ENCODE data around the gene PROCA1. TPM values are rescaled to one million over a fixed set of nuclear protein-coding genes. Genes with fewer than 3 reads are reported as not detected.

PROCA1 gene
- total and polyA plus RNA-seq, 2 of the 13 experiments (the other 11 are each of a cell fraction or from before 2014, with no cell fraction given), result 0.73 to 1.5 TPM

DNA sequence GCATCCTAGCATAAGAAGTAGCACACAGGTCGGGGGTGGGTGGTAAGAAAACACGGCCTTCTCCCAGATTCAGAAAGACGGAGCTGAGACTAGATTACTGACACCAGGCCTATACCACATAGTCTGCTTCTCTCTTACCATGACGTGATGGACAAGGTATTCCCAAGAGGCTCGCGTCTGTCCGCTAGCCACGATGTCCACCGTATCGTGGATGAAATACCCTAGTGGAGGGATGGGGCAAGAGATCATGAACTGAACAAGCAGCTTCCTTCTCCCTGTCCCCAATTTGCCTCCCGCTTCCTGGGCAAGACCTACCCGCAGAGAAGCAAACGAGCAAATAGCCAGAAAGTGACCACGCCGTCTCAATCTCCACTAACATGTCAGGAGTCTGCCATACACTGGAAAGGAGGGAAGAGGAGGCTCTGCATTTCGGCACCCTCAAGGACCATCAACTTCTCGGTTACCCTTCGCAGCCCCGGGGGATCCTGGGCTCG lies 13.5 kb upstream of the PROCA1 start (continued):
- TF ChIP-seq MYNN (CRISPR knock-in tag; IDR thresholded peaks at IDR 0.05; ENCODE audit: low read depth), result 0 out of 2 replicates have a peak, but pooled peaks have one; percentile 22
- no peak for TF ChIP-seq NFYC (CRISPR knock-in tag; IDR thresholded peaks at IDR 0.05)
- TF ChIP-seq REL (CRISPR knock-in tag; conservative IDR thresholded peaks at IDR 0.05), result 0 out of 2 replicates have a peak, but pooled peaks have one; percentile 21
- peak; percentile 89 for TF ChIP-seq POLR2AphosphoS2 (IDR thresholded peaks at IDR 0.05; ENCODE audit: low read depth, low read length)
- TF ChIP-seq, protein P1, sequence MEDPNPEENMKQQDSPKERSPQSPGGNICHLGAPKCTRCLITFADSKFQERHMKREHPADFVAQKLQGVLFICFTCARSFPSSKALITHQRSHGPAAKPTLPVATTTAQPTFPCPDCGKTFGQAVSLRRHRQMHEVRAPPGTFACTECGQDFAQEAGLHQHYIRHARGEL (CRISPR knock-in tag; IDR thresholded peaks at IDR 0.05), result peak; percentile 15; the same call in 1 of the 2 replicates
- peak; percentile 36; the same call in 1 of the 2 replicates for TF ChIP-seq ZNF430 (CRISPR knock-in tag; IDR thresholded peaks at IDR 0.05)
- peak; percentile 67 for TF ChIP-seq POLR2AphosphoS5 (IDR thresholded peaks at IDR 0.05; ENCODE audit: low read depth, low read length)
- TF ChIP-seq ZSCAN12 (CRISPR knock-in tag; IDR thresholded peaks at IDR 0.05), result 0 out of 2 replicates have a peak, but pooled peaks have one; percentile 17
- no peak for TF ChIP-seq ZNF263 (CRISPR knock-in tag; IDR thresholded peaks at IDR 0.05)
- TF ChIP-seq HOXA9 (CRISPR knock-in tag; IDR thresholded peaks at IDR 0.05; ENCODE audit: borderline replicate concordance), result 0 out of 2 replicates have a peak, but pooled peaks have one; percentile 29
- 0 out of 2 replicates have a peak, but pooled peaks have one; percentile 38 for TF ChIP-seq TGIF2 (CRISPR knock-in tag; IDR thresholded peaks at IDR 0.05)
- TF ChIP-seq ZNF776 (CRISPR knock-in tag; IDR thresholded peaks at IDR 0.05), result peak; percentile 6; the same call in 1 of the 2 replicates
- TF ChIP-seq FOXJ3 (CRISPR knock-in tag; IDR thresholded peaks at IDR 0.05; ENCODE audit: borderline replicate concordance), result no peak
- peak; percentile 19; the same call in 1 of the 2 replicates for TF ChIP-seq NFKBIZ (CRISPR knock-in tag; IDR thresholded peaks at IDR 0.05)
- peak; percentile 65 to 80; a peak in 3 of 4 replicates for TF ChIP-seq POLR2A (IDR thresholded peaks at IDR 0.05; ENCODE audit: insufficient read depth in 1 of 2, low read depth in 2 of 2, low read length in 2 of 2)
- TF ChIP-seq DNMT3B (CRISPR knock-in tag; conservative IDR thresholded peaks at IDR 0.05), result peak; percentile 51; the same call in 1 of the 2 replicates
- TF ChIP-seq ZSCAN9 (CRISPR knock-in tag; IDR thresholded peaks at IDR 0.05; ENCODE audit: borderline replicate concordance), result peak; percentile 19; the same call in 1 of the 2 replicates
- TF ChIP-seq ZNF773 (CRISPR knock-in tag; IDR thresholded peaks at IDR 0.05; ENCODE audit: borderline replicate concordance), result 0 out of 2 replicates have a peak, but pooled peaks have one; percentile 62
- TF ChIP-seq ZNF235 (CRISPR knock-in tag; IDR thresholded peaks at IDR 0.05; ENCODE audit: borderline replicate concordance), result no peak
- TF ChIP-seq GTF3A (CRISPR knock-in tag; conservative IDR thresholded peaks at IDR 0.05), result no peak
- 0 out of 2 replicates have a peak, but pooled peaks have one; percentile 51 for TF ChIP-seq AKAP8 (CRISPR knock-in tag; IDR thresholded peaks at IDR 0.05)
- TF ChIP-seq TMF1 (CRISPR knock-in tag; IDR thresholded peaks at IDR 0.05; ENCODE audit: low read depth), result 0 out of 2 replicates have a peak, but pooled peaks have one; percentile 4
- TF ChIP-seq, protein P2, sequence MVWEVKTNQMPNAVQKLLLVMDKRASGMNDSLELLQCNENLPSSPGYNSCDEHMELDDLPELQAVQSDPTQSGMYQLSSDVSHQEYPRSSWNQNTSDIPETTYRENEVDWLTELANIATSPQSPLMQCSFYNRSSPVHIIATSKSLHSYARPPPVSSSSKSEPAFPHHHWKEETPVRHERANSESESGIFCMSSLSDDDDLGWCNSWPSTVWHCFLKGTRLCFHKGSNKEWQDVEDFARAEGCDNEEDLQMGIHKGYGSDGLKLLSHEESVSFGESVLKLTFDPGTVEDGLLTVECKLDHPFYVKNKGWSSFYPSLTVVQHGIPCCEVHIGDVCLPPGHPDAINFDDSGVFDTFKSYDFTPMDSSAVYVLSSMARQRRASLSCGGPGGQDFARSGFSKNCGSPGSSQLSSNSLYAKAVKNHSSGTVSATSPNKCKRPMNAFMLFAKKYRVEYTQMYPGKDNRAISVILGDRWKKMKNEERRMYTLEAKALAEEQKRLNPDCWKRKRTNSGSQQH (CRISPR knock-in tag; IDR thresholded peaks at IDR 0.05; ENCODE audit: low read depth), result 0 out of 2 replicates have a peak, but pooled peaks have one; percentile 26
- TF ChIP-seq, protein P3, sequence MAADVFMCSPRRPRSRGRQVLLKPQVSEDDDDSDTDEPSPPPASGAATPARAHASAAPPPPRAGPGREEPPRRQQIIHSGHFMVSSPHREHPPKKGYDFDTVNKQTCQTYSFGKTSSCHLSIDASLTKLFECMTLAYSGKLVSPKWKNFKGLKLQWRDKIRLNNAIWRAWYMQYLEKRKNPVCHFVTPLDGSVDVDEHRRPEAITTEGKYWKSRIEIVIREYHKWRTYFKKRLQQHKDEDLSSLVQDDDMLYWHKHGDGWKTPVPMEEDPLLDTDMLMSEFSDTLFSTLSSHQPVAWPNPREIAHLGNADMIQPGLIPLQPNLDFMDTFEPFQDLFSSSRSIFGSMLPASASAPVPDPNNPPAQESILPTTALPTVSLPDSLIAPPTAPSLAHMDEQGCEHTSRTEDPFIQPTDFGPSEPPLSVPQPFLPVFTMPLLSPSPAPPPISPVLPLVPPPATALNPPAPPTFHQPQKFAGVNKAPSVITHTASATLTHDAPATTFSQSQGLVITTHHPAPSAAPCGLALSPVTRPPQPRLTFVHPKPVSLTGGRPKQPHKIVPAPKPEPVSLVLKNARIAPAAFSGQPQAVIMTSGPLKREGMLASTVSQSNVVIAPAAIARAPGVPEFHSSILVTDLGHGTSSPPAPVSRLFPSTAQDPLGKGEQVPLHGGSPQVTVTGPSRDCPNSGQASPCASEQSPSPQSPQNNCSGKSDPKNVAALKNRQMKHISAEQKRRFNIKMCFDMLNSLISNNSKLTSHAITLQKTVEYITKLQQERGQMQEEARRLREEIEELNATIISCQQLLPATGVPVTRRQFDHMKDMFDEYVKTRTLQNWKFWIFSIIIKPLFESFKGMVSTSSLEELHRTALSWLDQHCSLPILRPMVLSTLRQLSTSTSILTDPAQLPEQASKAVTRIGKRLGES (CRISPR knock-in tag; IDR thresholded peaks at IDR 0.05; ENCODE audit: borderline replicate concordance), result 0 out of 2 replicates have a peak, but pooled peaks have one; percentile 9
- peak; percentile 53 for TF ChIP-seq ZNF781 (CRISPR knock-in tag; IDR thresholded peaks at IDR 0.05; ENCODE audit: borderline replicate concordance, not compliant biosample characterization)

All from HepG2 (cell line).